ENCODE results near the gene PLCH1. TPM values are rescaled to one million over a fixed set of nuclear protein-coding genes. Genes with fewer than 3 reads are reported as not detected.

PLCH1 gene
- total RNA-seq, 4 donors from 2014 or later: 0.68 to 1.2 (median 0.87) TPM

DNA sequence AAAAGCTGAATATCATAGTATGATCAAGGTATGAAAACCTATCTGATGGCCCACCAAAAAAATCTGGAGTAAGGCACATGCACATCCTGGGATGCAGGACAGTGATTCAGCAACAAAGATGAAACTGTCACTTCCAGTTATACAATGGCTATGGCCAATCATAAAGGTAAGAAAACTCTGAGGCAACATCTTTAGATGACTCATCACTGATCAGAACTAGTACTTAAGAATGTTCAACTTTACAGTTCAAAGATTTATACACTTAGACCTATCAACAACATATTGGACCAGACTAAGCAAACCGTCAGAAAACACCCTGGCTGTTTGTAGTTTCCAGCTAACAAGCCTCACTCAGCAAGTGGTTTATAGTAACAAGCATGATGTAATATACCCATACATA, 21.3 kb upstream of the PLCH1 start:
- H3K4me3 ChIP-seq: no peak overlapping the region
- TF ChIP-seq POLR2A (IDR thresholded peaks at IDR 0.05): no peak
- TF ChIP-seq, protein P1, sequence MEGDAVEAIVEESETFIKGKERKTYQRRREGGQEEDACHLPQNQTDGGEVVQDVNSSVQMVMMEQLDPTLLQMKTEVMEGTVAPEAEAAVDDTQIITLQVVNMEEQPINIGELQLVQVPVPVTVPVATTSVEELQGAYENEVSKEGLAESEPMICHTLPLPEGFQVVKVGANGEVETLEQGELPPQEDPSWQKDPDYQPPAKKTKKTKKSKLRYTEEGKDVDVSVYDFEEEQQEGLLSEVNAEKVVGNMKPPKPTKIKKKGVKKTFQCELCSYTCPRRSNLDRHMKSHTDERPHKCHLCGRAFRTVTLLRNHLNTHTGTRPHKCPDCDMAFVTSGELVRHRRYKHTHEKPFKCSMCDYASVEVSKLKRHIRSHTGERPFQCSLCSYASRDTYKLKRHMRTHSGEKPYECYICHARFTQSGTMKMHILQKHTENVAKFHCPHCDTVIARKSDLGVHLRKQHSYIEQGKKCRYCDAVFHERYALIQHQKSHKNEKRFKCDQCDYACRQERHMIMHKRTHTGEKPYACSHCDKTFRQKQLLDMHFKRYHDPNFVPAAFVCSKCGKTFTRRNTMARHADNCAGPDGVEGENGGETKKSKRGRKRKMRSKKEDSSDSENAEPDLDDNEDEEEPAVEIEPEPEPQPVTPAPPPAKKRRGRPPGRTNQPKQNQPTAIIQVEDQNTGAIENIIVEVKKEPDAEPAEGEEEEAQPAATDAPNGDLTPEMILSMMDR (IDR thresholded peaks at IDR 0.05): no peak
- no peaks in the 10 kb centered on the region for H3K36me3 ChIP-seq
- no peak for DNase-seq (ENCODE audit: low spot score in 2 of 2)
- H3K27me3 ChIP-seq: no peaks in the 10 kb centered on the region
- H3K27ac ChIP-seq: no peak overlapping the region
- no peaks in the 10 kb centered on the region for H3K9me3 ChIP-seq
- WGBS: 77% methylated on average over 1 of the region's 1 CpG
- no peaks in the 10 kb centered on the region for H3K4me1 ChIP-seq

DNA sequence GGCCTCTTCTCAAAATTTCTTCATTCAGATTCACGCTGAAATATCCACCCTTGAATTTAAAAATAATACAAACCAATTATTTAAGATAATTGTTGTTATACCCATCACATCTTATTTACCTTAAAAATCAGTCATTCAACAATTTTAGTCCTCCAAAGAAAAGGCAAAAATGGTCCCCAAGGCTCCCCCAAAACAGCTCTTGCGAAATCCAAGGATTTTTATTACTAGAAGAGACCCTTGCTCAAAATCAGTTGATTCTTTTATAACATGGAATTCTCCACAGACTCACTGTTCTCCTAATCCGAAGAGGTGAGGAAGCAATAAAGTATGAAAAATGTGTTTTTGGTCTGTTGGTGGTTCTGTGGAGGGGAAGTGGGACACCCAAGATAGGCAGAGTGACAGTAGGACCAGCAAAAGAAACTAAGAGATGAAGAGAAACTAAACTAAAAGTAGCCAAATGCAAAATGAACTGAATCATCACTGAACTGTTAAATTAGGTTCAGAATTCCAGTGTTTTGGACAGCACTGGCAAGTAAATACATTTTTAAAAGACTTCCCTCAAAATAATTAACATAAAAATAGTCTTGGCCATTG, 19.1 kb upstream of the PLCH1 start:
- Histone ChIP-seq H3K27ac (no peak overlapping the region), H3K4me3 (no peak overlapping the region), H3K4me1 (no peaks in the 10 kb centered on the region), H3K27me3 (no peaks in the 10 kb centered on the region), H3K36me3 (no peaks in the 10 kb centered on the region), H3K9me3 (no peaks in the 10 kb centered on the region)
- 86% methylated on average over 3 of the region's 3 CpGs for WGBS
- DNase-seq (ENCODE audit: low spot score in 2 of 2): no peak
- TF ChIP-seq POLR2A (IDR thresholded peaks at IDR 0.05): no peak
- TF ChIP-seq, protein P1 (IDR thresholded peaks at IDR 0.05): no peak

DNA sequence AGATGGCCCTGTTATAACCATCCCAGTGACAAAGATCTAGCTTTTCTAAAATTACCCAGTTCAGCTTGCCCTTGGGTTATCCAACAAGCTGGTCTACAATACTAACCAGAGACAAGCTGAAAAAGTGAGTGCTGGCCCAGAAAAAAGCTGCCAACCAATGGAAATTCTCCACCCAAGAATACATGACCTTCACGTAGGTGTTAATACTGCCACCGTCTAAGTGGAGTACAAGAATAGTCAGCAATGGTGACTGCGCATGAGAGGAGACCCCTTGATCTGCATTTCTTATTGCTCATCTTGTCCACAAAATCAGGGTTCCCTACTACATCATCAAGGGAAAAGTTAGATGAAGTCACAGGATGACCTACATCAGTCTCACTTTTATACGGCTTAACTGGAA, 15.8 kb upstream of the PLCH1 start:
- 96% methylated on average over 4 of the region's 4 CpGs for WGBS
- Histone ChIP-seq H3K4me3 (no peak overlapping the region), H3K36me3 (no peaks in the 10 kb centered on the region), H3K27ac (no peak overlapping the region), H3K9me3 (no peaks in the 10 kb centered on the region), H3K27me3 (no peaks in the 10 kb centered on the region), H3K4me1 (no peaks in the 10 kb centered on the region)
- no peak for DNase-seq (ENCODE audit: low spot score in 2 of 2)
- TF ChIP-seq, protein P1 (IDR thresholded peaks at IDR 0.05): no peak
- TF ChIP-seq POLR2A (IDR thresholded peaks at IDR 0.05): no peak
- no peak for TF ChIP-seq EP300 (IDR thresholded peaks at IDR 0.05)
- no peak for TF ChIP-seq POLR2AphosphoS5 (IDR thresholded peaks at IDR 0.05)

DNA sequence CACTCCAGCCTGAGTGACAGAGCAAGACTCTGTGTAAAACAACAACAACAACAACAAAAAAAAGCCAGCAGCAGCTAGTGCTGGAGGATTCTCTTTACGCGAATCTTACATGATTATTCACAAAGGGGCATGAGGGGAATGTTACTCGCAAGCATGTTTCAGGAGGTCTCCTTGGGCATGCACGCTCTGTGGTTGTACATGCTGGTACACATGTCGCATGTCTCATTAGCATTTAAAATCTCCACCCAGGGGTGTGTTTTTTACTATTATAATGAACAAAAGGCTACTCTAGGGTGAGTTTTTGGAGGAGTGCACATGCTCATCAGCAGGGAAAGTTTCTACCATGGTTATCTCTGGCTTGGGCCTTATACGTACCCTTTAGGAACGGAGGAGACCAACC, 12.7 kb upstream of the PLCH1 start:
- H3K27me3 ChIP-seq: no peaks in the 10 kb centered on the region
- 82% methylated on average over 7 of the region's 7 CpGs for WGBS
- no peak for TF ChIP-seq POLR2AphosphoS5 (IDR thresholded peaks at IDR 0.05)
- no peak for TF ChIP-seq EP300 (IDR thresholded peaks at IDR 0.05)
- no peak overlapping the region for H3K27ac ChIP-seq
- no peak overlapping the region for H3K4me3 ChIP-seq
- DNase-seq (ENCODE audit: low spot score in 2 of 2): no peak
- no peaks in the 10 kb centered on the region for H3K36me3 ChIP-seq
- H3K4me1 ChIP-seq: no peaks in the 10 kb centered on the region
- H3K9me3 ChIP-seq: no peaks in the 10 kb centered on the region

DNA sequence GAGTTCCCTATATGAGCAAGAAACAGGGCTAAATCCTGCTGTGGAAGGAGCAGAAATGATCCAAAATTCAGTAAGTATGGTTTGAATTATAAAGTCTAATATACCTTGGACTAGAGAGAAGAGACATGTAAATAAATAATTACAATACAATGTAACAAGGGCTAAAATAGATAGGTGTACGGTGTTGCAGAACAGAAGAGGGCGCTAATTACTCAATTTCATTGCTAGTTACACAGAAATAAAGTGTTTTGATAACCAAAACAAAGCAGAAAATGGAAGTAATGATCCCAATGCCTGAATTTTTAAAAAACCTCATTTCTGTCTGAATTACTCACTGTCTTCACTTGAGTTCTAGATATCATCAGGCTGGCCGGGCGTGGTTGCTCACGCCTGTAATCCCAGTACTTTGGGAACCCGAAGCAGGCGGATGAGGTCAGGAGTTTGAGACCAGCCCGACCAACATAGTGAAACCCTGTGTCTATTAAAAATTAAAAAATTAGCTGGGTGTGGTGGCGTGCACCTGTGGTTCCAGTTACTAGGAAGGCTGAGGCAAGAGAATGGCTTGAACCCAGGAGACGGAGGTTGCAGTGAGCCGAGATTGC, 8.3 kb upstream of the PLCH1 start:
- DNase-seq (ENCODE audit: low spot score in 2 of 2): no peak
- Histone ChIP-seq H3K27me3 (no peaks in the 10 kb centered on the region), H3K4me3 (no peak overlapping the region), H3K4me1 (no peaks in the 10 kb centered on the region), H3K27ac (no peak overlapping the region), H3K36me3 (no peaks in the 10 kb centered on the region), H3K9me3 (no peaks in the 10 kb centered on the region)
- WGBS: 78% methylated on average over 11 of the region's 11 CpGs
- TF ChIP-seq POLR2A (IDR thresholded peaks at IDR 0.05) (no peak), EP300 (IDR thresholded peaks at IDR 0.05) (no peak), POLR2AphosphoS5 (IDR thresholded peaks at IDR 0.05) (no peak)
- TF ChIP-seq, protein P1 (IDR thresholded peaks at IDR 0.05): no peak
